Bronchial epithelial cell (primary cell): Measurements from ENCODE around the gene HADHA. TPM values are rescaled to one million over a fixed set of nuclear protein-coding genes. Genes with fewer than 3 reads are reported as not detected.

ENCODE experiments used
- DNase-seq: peaks from one replicate; pipeline ENCODE4 v3.0.0-alpha.2; 2010; ENCODE audit warnings: low read depth
- FAIRE-seq: peaks from 2 replicates; lab custom pipeline; 2011; peaks lifted over from hg19 to GRCh38; lab: Jason Lieb, UNC
- H3K27me3 ChIP-seq: 2 replicates; pipeline ENCODE4 v1.5.1; 2011; ENCODE audit warnings: low read length; ENCODE audit not compliant: control insufficient read depth, insufficient read depth
- H3K36me3 ChIP-seq: 2 replicates; pipeline ENCODE4 v1.5.1; 2011; ENCODE audit warnings: low read length; ENCODE audit not compliant: control insufficient read depth, insufficient read depth
- H3K4me3 ChIP-seq: 2 replicates; pipeline ENCODE4 v1.5.1; 2011; ENCODE audit warnings: mild to moderate bottlenecking, low read depth, low read length, control low read depth
- total RNA-seq: library from RNA; depleted of rRNA; stranded (reverse); fragments of >200 nt; gene quantifications from 2 replicates; pipeline ENCODE4 v1.2.1, GENCODE V29; 2014
- TF ChIP-seq, protein P1 (sequence below): IDR thresholded peaks from 2 replicates; pipeline ENCODE4 v1.5.1; 2011; ENCODE audit warnings: mild to moderate bottlenecking, moderate library complexity, low read length, control low read depth, inconsistent platforms; ENCODE audit not compliant: insufficient read depth, severe bottlenecking

The HADHA gene
- total RNA-seq, 1 donor from 2014 or later, result 140 TPM

DNA sequence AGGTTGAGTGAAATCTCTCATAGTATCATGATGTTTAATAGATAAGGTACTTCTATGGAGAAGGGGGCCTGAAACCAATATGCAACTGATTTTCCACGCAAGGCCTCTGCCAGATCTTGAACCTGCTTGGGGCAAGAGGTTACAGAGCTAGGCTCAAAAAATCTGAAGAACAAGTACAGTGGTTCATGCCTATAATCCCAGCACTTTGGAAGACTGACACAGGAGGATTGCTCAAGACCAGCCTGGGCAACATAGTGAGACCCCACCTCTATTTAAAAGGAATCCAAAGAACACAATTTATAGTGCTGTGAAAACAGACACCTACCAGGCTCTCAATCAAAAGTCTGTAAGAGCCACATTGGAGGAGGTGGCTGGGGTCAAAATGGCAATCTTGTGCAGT, 28.6 kb downstream of the HADHA start:
- TF ChIP-seq, protein P1, sequence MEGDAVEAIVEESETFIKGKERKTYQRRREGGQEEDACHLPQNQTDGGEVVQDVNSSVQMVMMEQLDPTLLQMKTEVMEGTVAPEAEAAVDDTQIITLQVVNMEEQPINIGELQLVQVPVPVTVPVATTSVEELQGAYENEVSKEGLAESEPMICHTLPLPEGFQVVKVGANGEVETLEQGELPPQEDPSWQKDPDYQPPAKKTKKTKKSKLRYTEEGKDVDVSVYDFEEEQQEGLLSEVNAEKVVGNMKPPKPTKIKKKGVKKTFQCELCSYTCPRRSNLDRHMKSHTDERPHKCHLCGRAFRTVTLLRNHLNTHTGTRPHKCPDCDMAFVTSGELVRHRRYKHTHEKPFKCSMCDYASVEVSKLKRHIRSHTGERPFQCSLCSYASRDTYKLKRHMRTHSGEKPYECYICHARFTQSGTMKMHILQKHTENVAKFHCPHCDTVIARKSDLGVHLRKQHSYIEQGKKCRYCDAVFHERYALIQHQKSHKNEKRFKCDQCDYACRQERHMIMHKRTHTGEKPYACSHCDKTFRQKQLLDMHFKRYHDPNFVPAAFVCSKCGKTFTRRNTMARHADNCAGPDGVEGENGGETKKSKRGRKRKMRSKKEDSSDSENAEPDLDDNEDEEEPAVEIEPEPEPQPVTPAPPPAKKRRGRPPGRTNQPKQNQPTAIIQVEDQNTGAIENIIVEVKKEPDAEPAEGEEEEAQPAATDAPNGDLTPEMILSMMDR, result no peak
- no peak overlapping the region for H3K4me3 ChIP-seq
- H3K36me3 ChIP-seq, result peaks cover 13% of the 10 kb centered on the region
- DNase-seq (no peak), FAIRE-seq (peak; percentile 55)
- H3K27me3 ChIP-seq, result no peaks in the 10 kb centered on the region

DNA sequence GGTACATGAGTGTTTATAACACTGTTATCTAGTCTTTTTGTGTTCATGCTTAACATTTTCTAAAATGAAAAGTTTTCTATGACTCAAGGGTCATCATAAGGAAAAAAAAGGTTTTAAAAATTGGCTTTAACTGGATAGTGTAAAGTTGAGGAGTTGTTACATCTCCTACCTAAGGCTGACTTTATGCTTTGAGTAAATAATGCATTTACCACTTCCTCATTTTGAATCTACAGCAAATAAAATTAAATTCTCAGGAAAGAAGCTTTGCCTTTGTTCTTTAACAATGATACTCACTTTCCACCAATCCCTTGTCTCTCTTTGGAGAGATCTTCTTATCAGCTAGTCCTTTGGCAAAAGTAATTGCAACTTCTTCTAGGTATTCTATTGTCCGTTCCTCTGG, 29.7 kb downstream of the HADHA start:
- Histone ChIP-seq H3K36me3 (peaks cover 14% of the 10 kb centered on the region), H3K27me3 (no peaks in the 10 kb centered on the region), H3K4me3 (no peak overlapping the region)
- TF ChIP-seq, protein P1, result no peak
- FAIRE-seq (no peak), DNase-seq (no peak)

DNA sequence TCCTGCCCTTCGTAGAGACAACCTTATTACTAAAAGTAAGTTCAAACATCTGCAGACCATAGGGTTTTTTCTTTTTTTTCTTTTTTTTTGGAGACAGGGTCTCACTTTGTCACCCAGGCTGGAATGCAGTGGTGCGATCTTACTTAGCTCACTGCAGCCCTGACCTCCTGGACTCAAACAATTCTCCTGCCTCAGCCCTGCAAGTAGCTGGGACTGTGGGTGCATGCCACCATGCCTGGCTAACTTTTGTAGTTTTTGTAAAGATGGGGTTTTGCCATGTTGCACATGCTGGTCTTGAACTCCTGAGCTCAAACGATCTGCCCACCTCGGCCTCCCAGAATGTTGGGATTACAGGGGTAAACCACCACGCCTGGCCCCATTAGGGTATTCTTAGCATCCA, 32.4 kb downstream of the HADHA start:
- Histone ChIP-seq H3K36me3 (peaks cover 13% of the 10 kb centered on the region), H3K27me3 (no peaks in the 10 kb centered on the region), H3K4me3 (no peak overlapping the region)
- TF ChIP-seq, protein P1, result no peak
- DNase-seq (no peak), FAIRE-seq (no peak)

DNA sequence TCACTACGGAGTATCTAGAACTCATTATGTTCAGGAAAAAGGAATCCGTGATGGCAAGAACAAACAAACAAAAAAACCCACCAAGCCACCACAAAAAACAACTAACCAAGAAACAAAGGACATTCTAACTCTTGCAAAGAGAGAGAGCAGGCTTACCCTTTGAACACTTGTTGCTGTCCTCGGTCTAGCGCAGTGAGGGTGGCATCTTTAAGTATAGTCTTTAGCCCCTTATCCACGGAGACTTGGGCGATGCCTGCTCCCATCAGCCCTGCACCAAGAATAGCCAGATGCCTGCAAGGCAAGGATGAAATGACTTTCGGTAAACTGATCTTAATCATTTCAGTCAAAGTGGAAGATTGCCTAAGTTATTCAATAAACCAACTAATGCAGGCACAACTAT, 40.5 kb downstream of the HADHA start:
- H3K4me3 ChIP-seq, result no peak overlapping the region

DNA sequence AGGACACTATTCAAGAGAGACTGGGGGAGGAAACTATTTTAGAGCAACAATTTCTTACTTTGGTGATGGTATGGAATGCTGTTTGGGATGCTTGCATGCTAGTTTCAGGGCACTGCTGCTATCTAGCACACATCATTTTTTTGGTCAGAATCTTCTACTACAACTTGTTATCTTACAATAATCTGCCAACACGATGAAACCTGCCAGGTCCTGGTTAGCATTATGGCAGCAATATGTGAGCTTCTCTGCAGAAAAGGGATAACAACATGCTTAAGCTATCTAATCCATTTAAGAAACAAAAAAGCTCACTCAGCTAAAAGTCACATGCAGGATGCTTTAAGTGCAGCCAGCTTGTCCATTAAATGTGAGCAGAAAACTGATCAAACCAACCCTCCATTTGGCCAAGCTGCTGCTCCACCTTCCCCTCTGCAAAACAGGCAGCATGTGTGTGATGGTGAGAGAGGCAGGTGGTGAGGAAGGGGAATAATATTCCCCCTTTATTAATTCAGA, 41.4 kb downstream of the HADHA start:
- H3K36me3 ChIP-seq, result peaks cover 25% of the 10 kb centered on the region

More for the DNA sequence above, 40.5 kb downstream of the HADHA start:
- Histone ChIP-seq H3K27me3 (no peaks in the 10 kb centered on the region), H3K36me3 (peaks cover 29% of the 10 kb centered on the region)
- no peak for FAIRE-seq
- no peak for DNase-seq
- TF ChIP-seq, protein P1, result no peak

DNA sequence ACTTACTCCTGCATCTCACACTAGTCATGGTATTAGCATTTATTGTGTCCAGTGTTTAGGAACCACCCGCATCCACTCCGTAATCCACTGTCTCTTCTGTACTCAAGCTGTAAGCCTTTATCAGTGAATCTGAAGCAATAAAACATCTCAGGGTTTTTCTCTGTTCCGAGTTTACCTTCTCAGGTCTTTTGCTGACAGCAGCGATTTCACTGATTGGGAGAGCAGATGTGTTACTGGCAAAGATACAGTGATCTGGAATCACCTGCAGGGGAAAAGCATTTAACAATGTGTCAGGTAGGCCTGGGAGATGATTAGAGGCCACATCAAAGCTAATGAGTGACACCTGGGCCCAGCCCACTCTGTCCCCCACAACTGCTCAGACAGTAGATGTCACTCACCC, 46.9 kb downstream of the HADHA start:
- no peak for FAIRE-seq
- Histone ChIP-seq H3K36me3 (peaks cover 42% of the 10 kb centered on the region), H3K4me3 (no peak overlapping the region), H3K27me3 (no peaks in the 10 kb centered on the region)
- no peak for DNase-seq
- TF ChIP-seq, protein P1, result no peak

More for the DNA sequence above, 41.4 kb downstream of the HADHA start:
- no peak overlapping the region for H3K4me3 ChIP-seq
- no peak for FAIRE-seq
- H3K27me3 ChIP-seq, result no peaks in the 10 kb centered on the region
- TF ChIP-seq, protein P1, result no peak
- DNase-seq, result no peak
